ENCODE data around the gene CLINT1.

The CLINT1 gene

GRCh38 chr5:157820593-157821252, 38.2 kb downstream of the CLINT1 start:
- TF ChIP-seq, protein P1, sequence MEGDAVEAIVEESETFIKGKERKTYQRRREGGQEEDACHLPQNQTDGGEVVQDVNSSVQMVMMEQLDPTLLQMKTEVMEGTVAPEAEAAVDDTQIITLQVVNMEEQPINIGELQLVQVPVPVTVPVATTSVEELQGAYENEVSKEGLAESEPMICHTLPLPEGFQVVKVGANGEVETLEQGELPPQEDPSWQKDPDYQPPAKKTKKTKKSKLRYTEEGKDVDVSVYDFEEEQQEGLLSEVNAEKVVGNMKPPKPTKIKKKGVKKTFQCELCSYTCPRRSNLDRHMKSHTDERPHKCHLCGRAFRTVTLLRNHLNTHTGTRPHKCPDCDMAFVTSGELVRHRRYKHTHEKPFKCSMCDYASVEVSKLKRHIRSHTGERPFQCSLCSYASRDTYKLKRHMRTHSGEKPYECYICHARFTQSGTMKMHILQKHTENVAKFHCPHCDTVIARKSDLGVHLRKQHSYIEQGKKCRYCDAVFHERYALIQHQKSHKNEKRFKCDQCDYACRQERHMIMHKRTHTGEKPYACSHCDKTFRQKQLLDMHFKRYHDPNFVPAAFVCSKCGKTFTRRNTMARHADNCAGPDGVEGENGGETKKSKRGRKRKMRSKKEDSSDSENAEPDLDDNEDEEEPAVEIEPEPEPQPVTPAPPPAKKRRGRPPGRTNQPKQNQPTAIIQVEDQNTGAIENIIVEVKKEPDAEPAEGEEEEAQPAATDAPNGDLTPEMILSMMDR (IDR thresholded peaks at IDR 0.05; ENCODE audit: borderline replicate concordance, control extremely low read depth, extremely low read depth, insufficient read depth, missing control alignments), result peak; percentile 13
- DNase-seq (ENCODE audit: low spot score), result peak; percentile 31
- in situ Hi-C loops (cut with MboI; ENCODE audit: low sequenced_read_pairs, unreplicated experiment), result loop anchor here (10.0 to 25.0 kb wide), 2 partner anchors 124 to 1292 kb away; no protein-coding TSS in a partner anchor

DNA sequence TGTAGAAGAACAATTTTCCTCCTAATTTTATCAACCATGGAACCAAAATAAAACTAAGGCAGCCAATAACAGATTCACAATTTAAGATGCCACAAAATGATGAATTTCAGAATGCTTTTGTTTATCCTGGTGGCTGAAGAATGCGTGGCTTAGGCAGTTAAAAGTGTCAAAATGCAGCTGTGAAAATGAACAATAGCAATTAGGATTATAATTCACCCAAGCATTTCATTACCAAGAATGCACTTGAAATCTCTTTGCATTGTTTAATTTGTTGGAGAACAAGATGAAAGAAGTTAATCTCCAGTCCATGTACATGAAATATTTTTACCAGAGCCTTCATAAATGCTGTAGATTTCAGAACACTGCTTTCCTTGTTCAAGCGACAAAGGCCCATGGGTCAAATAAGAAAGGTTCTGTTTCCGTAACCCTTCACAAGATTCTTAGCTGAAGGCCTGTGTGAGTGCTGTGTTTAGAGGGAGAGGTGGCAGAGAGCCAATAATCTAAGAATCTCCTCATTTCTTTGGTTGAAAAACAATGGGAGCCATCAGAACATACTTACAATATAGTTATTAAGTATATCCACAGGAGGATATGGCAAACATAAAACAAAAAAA, 39.3 kb downstream of the CLINT1 start:
- TF ChIP-seq, protein P1 (IDR thresholded peaks at IDR 0.05; ENCODE audit: borderline replicate concordance, control extremely low read depth, extremely low read depth, insufficient read depth, missing control alignments), result no peak
- no peak for DNase-seq (ENCODE audit: low spot score)
- in situ Hi-C loops (cut with MboI; ENCODE audit: low sequenced_read_pairs, unreplicated experiment), result loop anchor here (10.0 to 25.0 kb wide), 2 partner anchors 125 to 1293 kb away; no protein-coding TSS in a partner anchor

DNA sequence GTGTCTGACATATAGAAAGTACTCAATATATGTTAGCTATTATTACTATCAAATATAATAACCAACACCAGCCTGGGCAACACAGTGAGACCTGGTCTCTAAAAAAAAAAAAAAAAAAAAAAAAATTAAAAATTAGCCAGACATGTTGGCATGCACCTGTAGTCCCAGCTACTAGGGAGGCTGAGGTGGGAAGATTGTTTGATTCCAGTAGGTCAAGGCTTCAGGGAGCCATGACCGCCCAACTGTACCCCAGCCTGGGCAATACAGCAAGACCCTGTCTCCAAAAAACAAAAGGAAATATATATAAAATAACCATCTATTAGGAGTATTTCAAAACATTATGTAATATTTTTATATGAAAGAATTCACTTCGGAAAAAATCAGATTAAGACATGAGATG, 40.6 kb downstream of the CLINT1 start:
- DNase-seq (ENCODE audit: low spot score), result no peak
- TF ChIP-seq, protein P1 (IDR thresholded peaks at IDR 0.05; ENCODE audit: borderline replicate concordance, control extremely low read depth, extremely low read depth, insufficient read depth, missing control alignments), result no peak
- in situ Hi-C loops (cut with MboI; ENCODE audit: low sequenced_read_pairs, unreplicated experiment), result loop anchor here (25.0 kb wide), 1 partner anchor 1294 kb away; no protein-coding TSS in a partner anchor

GRCh38 chr5:157817928-157818327, 41.0 kb downstream of the CLINT1 start:
- TF ChIP-seq, protein P1 (IDR thresholded peaks at IDR 0.05; ENCODE audit: borderline replicate concordance, control extremely low read depth, extremely low read depth, insufficient read depth, missing control alignments), result no peak
- DNase-seq (ENCODE audit: low spot score), result no peak
- in situ Hi-C loops (cut with MboI; ENCODE audit: low sequenced_read_pairs, unreplicated experiment), result loop anchor here (25.0 kb wide), 1 partner anchor 1294 kb away; no protein-coding TSS in a partner anchor

DNA sequence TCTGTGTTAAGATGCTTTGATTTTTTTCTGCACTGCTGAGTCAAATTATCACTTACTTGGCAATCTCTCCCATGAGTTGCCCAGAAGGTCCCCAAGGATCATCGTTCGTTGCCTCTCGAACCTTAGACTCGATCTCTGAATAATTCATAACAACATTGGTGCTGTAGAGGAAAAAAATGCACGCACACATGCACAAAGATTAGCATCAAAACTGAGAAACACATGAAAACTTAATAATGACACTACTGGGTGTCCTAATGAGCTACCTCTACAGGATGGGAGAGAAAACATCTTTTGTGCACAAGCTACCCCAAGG, 41.6 kb downstream of the CLINT1 start:
- no peak for DNase-seq (ENCODE audit: low spot score)
- in situ Hi-C loops (cut with MboI; ENCODE audit: low sequenced_read_pairs, unreplicated experiment), result loop anchor here (25.0 kb wide), 1 partner anchor 1295 kb away; no protein-coding TSS in a partner anchor
- TF ChIP-seq, protein P1 (IDR thresholded peaks at IDR 0.05; ENCODE audit: borderline replicate concordance, control extremely low read depth, extremely low read depth, insufficient read depth, missing control alignments), result no peak

DNA sequence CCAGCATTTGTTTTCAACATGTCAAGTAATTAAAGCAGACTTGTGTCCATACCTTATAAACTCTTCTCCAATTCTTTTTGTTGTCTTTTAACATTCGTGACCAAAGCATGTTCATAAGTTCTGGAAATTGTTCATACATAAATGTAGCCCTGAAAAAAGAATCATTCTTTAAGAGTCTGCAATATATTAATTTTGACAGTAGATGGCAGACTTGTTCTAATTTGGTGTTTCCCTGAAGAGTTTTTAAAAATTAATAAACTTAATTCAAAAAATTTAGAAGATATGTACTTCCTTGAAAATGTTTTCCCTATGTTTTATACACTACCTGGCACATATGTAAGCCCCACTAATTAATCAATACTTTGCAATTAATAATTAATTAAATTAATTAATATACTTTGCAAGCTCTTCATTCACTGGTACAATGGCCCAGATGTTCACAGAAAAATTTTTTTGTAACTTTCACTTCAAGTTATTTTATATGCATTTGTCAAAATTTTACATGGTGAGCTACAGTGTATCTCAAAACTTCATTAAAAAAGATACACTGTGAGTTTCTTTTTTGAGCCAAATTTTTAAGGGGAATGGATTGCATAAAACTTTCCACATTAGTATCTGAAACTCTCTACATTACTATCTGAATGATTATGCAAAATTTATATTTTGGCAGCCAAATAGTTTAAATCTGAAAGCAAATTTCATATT, 42.1 kb downstream of the CLINT1 start:
- TF ChIP-seq, protein P1 (IDR thresholded peaks at IDR 0.05; ENCODE audit: borderline replicate concordance, control extremely low read depth, extremely low read depth, insufficient read depth, missing control alignments), result peak; percentile 24
- DNase-seq (ENCODE audit: low spot score), result peak; percentile 17
- in situ Hi-C loops (cut with MboI; ENCODE audit: low sequenced_read_pairs, unreplicated experiment), result loop anchor here (25.0 kb wide), 1 partner anchor 1295 kb away; no protein-coding TSS in a partner anchor
